Activated naive CD4-positive, alpha-beta T cell treated with anti-CD3 and anti-CD28 coated beads for 36 hours (primary cell): ENCODE data around the gene PARP9. TPM values are rescaled to one million over a fixed set of nuclear protein-coding genes. Genes with fewer than 3 reads are reported as not detected.
A peak's percentile ranks its signal among the peaks of the same experiment; 100 is the strongest.
"Not testable (repeated sequence)": the region's sequence is repeated elsewhere in the genome, so short reads cannot be mapped to it uniquely, and the experiment has no call there.

Experiments used
- CTCF ChIA-PET: fragments of 350-600 bp; sonication (Branson Sonifier 250); formaldehyde crosslinking; loops from one replicate; lab custom pipeline; 2021; ENCODE audit warnings: antibody characterized with exemption; lab: Charles Lee
- DNase-seq: peaks from one replicate; pipeline ENCODE4 v3.0.0-alpha.2; 2020
- H3K27ac Mint-ChIP-seq: one replicate; pipeline ENCODE4 v1.8.0; 2021; ENCODE audit warnings: mild to moderate bottlenecking, mixed read lengths
- H3K27me3 Mint-ChIP-seq: one replicate; pipeline ENCODE4 v1.8.0; 2021; ENCODE audit warnings: low read depth, mixed read lengths
- H3K36me3 Mint-ChIP-seq: one replicate; pipeline ENCODE4 v1.8.0; 2021; ENCODE audit warnings: low read depth, mixed read lengths
- H3K4me1 Mint-ChIP-seq: one replicate; pipeline ENCODE4 v1.8.0; 2021; ENCODE audit warnings: low read depth, mixed read lengths
- H3K4me3 Mint-ChIP-seq: one replicate; pipeline ENCODE4 v1.8.0; 2021; ENCODE audit warnings: mild to moderate bottlenecking, moderate library complexity, mixed read lengths
- H3K9me3 Mint-ChIP-seq: one replicate; pipeline ENCODE4 v1.8.0; 2021; ENCODE audit warnings: mixed read lengths
- intact Hi-C: fragments of 100-400 bp; cut with micrococcal nuclease; formaldehyde crosslinking; loops from one replicate; pipeline ENCODE4 v1.15.1; 2023
- total RNA-seq, 2 experiments: library from RNA; stranded (reverse); gene quantifications; one replicate each; pipeline ENCODE4 v1.2.3, GENCODE V29; 2021

Gene PARP9
- total RNA-seq, 2 experiments from 2014 or later, result 20.4 to 21.1 TPM

- intact Hi-C loops, result loop anchor here (2.0 to 10.0 kb wide), 3 partner anchors 56 to 410 kb away; no protein-coding TSS in a partner anchor
- H3K27ac Mint-ChIP-seq, result peak overlapping the region; percentile 75
- DNase-seq, result no peak
- H3K36me3 Mint-ChIP-seq, result peaks cover 3% of the 10 kb centered on the region
- peaks cover under 1% of the 10 kb centered on the region for H3K9me3 Mint-ChIP-seq
- H3K4me1 Mint-ChIP-seq, result peaks cover 40% of the 10 kb centered on the region
- H3K4me3 Mint-ChIP-seq, result peak overlapping the region; percentile 73
- no peaks in the 10 kb centered on the region for H3K27me3 Mint-ChIP-seq
- CTCF ChIA-PET, result no interaction called here
These were observed 49.1 kb downstream of the PARP9 start for GRCh38 chr3:122515020-122515468.

- CTCF ChIA-PET, result no interaction called here
- peak within 1 kb of the TSS; percentile 73 for H3K4me3 Mint-ChIP-seq
- H3K4me1 Mint-ChIP-seq, result peaks cover 42% of the 10 kb centered on the region
- peaks cover 5% of the 10 kb centered on the region for H3K9me3 Mint-ChIP-seq
- intact Hi-C loops, result loop anchor here (1.0 to 10.0 kb wide), 9 partner anchors 17 to 410 kb away; partner anchors contain the start of genes PARP14 and WDR5B
- peak within 1 kb of the TSS; percentile 77 for H3K27ac Mint-ChIP-seq
- peaks cover 8% of the 10 kb centered on the region for H3K36me3 Mint-ChIP-seq
- peak; percentile 86 for DNase-seq
- no peaks in the 10 kb centered on the region for H3K27me3 Mint-ChIP-seq
These were observed 49.7 kb downstream of the PARP9 start, which contains the start of gene KPNA1 for GRCh38 chr3:122514123-122515019. TSS of gene KPNA1 (minus strand) at chr3:122514939. CDS start at chr3:122496565, 18,374 bp downstream.

DNA sequence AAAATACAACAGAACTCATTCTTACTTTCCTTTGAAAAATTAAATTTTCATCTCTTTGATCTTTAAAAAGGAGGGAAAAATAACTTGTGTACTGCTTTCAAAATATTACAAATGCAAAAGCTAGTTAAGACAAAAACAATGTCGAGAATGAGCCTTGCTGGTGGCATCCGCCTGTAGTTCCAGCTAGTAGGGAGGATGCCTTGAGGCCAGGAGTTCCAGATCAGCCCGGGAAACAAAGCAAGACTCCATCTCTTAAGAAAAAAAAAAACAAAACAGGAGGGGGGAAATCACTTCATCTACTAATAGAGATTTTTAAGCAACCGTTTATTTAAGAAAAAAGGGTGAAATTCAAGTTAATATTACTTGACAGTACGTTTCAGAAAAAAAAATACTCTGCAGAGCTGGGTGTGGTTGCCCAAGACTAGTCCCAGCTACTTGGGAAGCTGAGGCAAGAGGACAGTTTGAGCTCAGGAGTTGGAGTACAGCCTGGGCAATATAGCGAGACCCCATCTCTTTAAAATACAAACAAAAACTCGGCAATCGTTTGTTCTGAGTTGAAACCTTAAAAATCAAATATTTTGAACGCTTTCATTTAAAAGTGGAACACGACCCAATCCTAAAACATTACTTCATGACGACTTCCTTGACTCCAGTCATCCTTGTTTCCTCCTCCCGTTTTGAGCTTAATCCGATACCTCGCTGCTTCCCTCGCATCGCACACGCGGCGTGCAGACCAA, 50.5 kb downstream of the PARP9 start:
- peaks cover 8% of the 10 kb centered on the region for H3K36me3 Mint-ChIP-seq

DNA sequence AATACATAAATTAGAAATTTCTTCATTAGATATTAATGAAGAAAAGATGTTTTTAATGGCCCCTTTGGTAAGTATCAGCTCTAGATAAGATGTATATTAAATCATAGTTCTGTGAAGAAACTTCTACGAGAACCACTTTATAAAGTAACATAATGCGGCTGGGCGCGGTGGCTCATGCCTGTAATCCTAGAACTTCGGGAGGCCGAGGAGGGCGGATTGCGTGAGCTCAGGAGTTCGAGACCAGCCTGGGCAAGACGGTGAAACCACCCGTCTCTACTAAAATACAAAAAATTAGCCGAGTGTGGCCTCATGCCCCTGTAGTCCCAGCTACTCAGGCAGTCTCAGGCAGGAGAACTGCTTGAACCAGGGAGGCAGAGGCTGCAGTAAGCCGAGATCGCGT, 51.8 kb downstream of the PARP9 start:
- Mint-ChIP-seq H3K9me3 (peaks cover 5% of the 10 kb centered on the region), H3K4me3 (no peak overlapping the region), H3K27ac (no peak overlapping the region), H3K27me3 (no peaks in the 10 kb centered on the region), H3K4me1 (peaks cover 56% of the 10 kb centered on the region), H3K36me3 (peaks cover 8% of the 10 kb centered on the region)
- DNase-seq, result no peak
- intact Hi-C loops, result loop anchor here (10.0 kb wide), 1 partner anchor 407 kb away; no protein-coding TSS in a partner anchor
- CTCF ChIA-PET, result no interaction called here

More for the DNA sequence above, 50.5 kb downstream of the PARP9 start:
- H3K27ac Mint-ChIP-seq, result peak overlapping the region; percentile 36
- H3K27me3 Mint-ChIP-seq, result no peaks in the 10 kb centered on the region
- no peak for DNase-seq
- peak overlapping the region; percentile 73 for H3K4me3 Mint-ChIP-seq
- CTCF ChIA-PET, result no interaction called here
- peaks cover 44% of the 10 kb centered on the region for H3K4me1 Mint-ChIP-seq
- intact Hi-C loops, result loop anchor here (1.0 to 10.0 kb wide), 9 partner anchors 16 to 409 kb away; partner anchors contain the start of genes PARP14 and WDR5B
- H3K9me3 Mint-ChIP-seq, result peaks cover 5% of the 10 kb centered on the region

- peaks cover 5% of the 10 kb centered on the region for H3K9me3 Mint-ChIP-seq
- CTCF ChIA-PET, result interaction anchor here (1.0 to 1.2 kb wide), 2 partner anchors 14 to 53 kb away, joined by 3 read pairs; no protein-coding TSS in a partner anchor
- no peak for DNase-seq
- no peak overlapping the region for H3K27ac Mint-ChIP-seq
- peaks cover 65% of the 10 kb centered on the region for H3K4me1 Mint-ChIP-seq
- no peaks in the 10 kb centered on the region for H3K27me3 Mint-ChIP-seq
- intact Hi-C loops, result loop anchor here (10.0 kb wide), 1 partner anchor 406 kb away; no protein-coding TSS in a partner anchor
- peaks cover 8% of the 10 kb centered on the region for H3K36me3 Mint-ChIP-seq
- no peak overlapping the region for H3K4me3 Mint-ChIP-seq
These were observed 53.1 kb downstream of the PARP9 start for GRCh38 chr3:122510878-122511535.

DNA sequence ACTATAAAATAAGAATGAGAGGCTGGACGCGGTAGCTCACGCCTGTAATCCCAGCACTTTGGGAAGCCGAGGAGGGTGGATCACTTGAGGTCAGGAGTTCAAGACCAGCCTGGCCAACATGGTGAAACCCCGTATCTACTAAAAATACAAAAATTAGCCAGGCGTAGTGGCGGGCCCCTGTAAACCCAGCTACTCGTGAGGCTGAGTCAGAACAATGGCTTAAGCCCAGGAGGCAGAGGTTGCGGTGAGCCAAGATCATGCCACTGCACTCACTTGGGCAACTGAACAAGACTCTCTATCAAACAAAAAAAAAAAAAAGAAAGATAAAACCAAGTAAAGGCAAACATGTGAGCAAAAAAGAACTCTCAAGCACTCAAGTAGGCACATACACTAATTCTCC, 55.2 kb downstream of the PARP9 start:
- H3K4me3 Mint-ChIP-seq, result not testable (repeated sequence)
- intact Hi-C loops, result loop anchor here (1.0 kb wide), 1 partner anchor 12 kb away; no protein-coding TSS in a partner anchor

GRCh38 chr3:122508135-122508914, 55.8 kb downstream of the PARP9 start:
- Mint-ChIP-seq H3K36me3 (peaks cover 14% of the 10 kb centered on the region), H3K9me3 (peaks cover 5% of the 10 kb centered on the region), H3K27ac (peak overlapping the region; percentile 47), H3K4me1 (peaks cover 78% of the 10 kb centered on the region), H3K27me3 (no peaks in the 10 kb centered on the region), H3K4me3 (no peak overlapping the region)
- DNase-seq, result peak; percentile 12
- CTCF ChIA-PET, result interaction anchor here (0.7 to 1.0 kb wide), 2 partner anchors 124 to 202 kb away, joined by 3 read pairs; no protein-coding TSS in a partner anchor
- intact Hi-C loops, result loop anchor here (1.0 kb wide), 1 partner anchor 11 kb away; no protein-coding TSS in a partner anchor

More for the DNA sequence above, 55.2 kb downstream of the PARP9 start:
- not testable (repeated sequence) for H3K27me3 Mint-ChIP-seq, DNase-seq, H3K9me3 Mint-ChIP-seq, H3K27ac Mint-ChIP-seq
- CTCF ChIA-PET, result interaction anchor here (0.7 to 1.0 kb wide), 2 partner anchors 125 to 203 kb away, joined by 3 read pairs; no protein-coding TSS in a partner anchor
- H3K36me3 Mint-ChIP-seq, result peaks cover 14% of the 10 kb centered on the region
- H3K4me1 Mint-ChIP-seq, result peaks cover 77% of the 10 kb centered on the region

- Mint-ChIP-seq H3K27ac (no peak overlapping the region), H3K4me1 (peaks cover 75% of the 10 kb centered on the region), H3K36me3 (peaks cover 14% of the 10 kb centered on the region), H3K27me3 (no peaks in the 10 kb centered on the region), H3K9me3 (peaks cover 5% of the 10 kb centered on the region), H3K4me3 (no peak overlapping the region)
- no peak for DNase-seq
- intact Hi-C loops, result loop anchor here (2.0 kb wide), 1 partner anchor 70 kb away; the partner anchor contains the start of gene PARP15
- CTCF ChIA-PET, result interaction anchor here (0.7 to 1.4 kb wide), 2 partner anchors 23 to 54 kb away, joined by 3 to 4 read pairs; no protein-coding TSS in a partner anchor
These were observed 57.6 kb downstream of the PARP9 start for GRCh38 chr3:122506450-122506849.

GRCh38 chr3:122505676-122506075, 58.4 kb downstream of the PARP9 start:
- Mint-ChIP-seq H3K36me3 (peaks cover 11% of the 10 kb centered on the region), H3K4me3 (no peak overlapping the region), H3K4me1 (peaks cover 71% of the 10 kb centered on the region), H3K9me3 (peaks cover 5% of the 10 kb centered on the region), H3K27me3 (no peaks in the 10 kb centered on the region), H3K27ac (no peak overlapping the region)
- no peak for DNase-seq
- CTCF ChIA-PET, result no interaction called here
- intact Hi-C loops, result loop anchor here (2.0 kb wide), 1 partner anchor 71 kb away; the partner anchor contains the start of gene PARP15

DNA sequence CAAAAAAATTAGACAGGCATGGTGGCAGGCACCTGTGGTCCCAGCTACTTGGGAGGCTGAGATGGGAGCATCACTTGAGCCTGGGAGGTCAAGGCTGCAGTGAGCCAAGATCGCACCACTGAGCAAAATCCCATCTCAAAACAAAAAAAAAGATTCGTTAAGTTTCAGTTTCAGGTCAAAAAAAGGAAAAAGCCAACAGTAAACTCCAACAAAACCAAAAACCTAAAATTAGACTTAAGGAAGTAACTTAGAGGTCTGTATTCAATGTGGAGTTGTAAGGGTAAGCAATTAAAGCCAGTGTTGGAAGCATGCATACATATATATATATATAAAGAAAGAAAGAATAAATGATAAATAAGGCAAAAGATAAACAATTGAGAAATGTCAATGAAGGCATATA, 61.2 kb downstream of the PARP9 start:
- Mint-ChIP-seq H3K36me3 (peaks cover 6% of the 10 kb centered on the region), H3K9me3 (no peaks in the 10 kb centered on the region), H3K4me3 (no peak overlapping the region), H3K27me3 (no peaks in the 10 kb centered on the region), H3K4me1 (peaks cover 66% of the 10 kb centered on the region), H3K27ac (no peak overlapping the region)
- intact Hi-C loops, result no loop called here
- DNase-seq, result no peak
- CTCF ChIA-PET, result interaction anchor here (1.1 kb wide), 1 partner anchor 95 kb away, joined by 3 read pairs; no protein-coding TSS in a partner anchor
